ENCODE data around the gene SPINK5.
"Not testable (repeated sequence)": the region's sequence is repeated elsewhere in the genome, so short reads cannot be mapped to it uniquely, and the experiment has no call there.

SPINK5 gene

GRCh38 chr5:148063861-148064260, at the start of gene SPINK5:
Gene SPINK5, plus strand, starts transcription at chr5:148063980. Its CDS starts 65 bp downstream, at chr5:148064045.
- no peak for DNase-seq (ENCODE audit: low read depth in 2 of 2)

GRCh38 chr5:148014276-148014675, 49.5 kb upstream of the SPINK5 start:
- no peak for DNase-seq (ENCODE audit: low read depth in 2 of 2)

- DNase-seq (ENCODE audit: low read depth in 2 of 2) = no peak
Observed at GRCh38 chr5:148020257-148020988, 43.4 kb upstream of the SPINK5 start.

- no peak for DNase-seq (ENCODE audit: low read depth in 2 of 2)
Observed at GRCh38 chr5:148027505-148027904, 36.3 kb upstream of the SPINK5 start.

- no peak for DNase-seq (ENCODE audit: low read depth in 2 of 2)
Observed at GRCh38 chr5:148029131-148029530, 34.6 kb upstream of the SPINK5 start.

GRCh38 chr5:148033134-148033533, 30.6 kb upstream of the SPINK5 start:
- DNase-seq (ENCODE audit: low read depth in 2 of 2) = no peak

GRCh38 chr5:148035676-148036075, 28.1 kb upstream of the SPINK5 start:
- no peak for DNase-seq (ENCODE audit: low read depth in 2 of 2)

- no peak for DNase-seq (ENCODE audit: low read depth in 2 of 2)
Observed at GRCh38 chr5:148042881-148043280, 20.9 kb upstream of the SPINK5 start.

- no peak for DNase-seq (ENCODE audit: low read depth in 2 of 2)
Observed at GRCh38 chr5:148043705-148044104, 20.1 kb upstream of the SPINK5 start.

GRCh38 chr5:148055160-148055559, 8.6 kb upstream of the SPINK5 start:
- DNase-seq (ENCODE audit: low read depth in 2 of 2) = not testable (repeated sequence)

GRCh38 chr5:148060309-148060708, 3.5 kb upstream of the SPINK5 start:
- no peak for DNase-seq (ENCODE audit: low read depth in 2 of 2)

GRCh38 chr5:148060881-148061280, 2.9 kb upstream of the SPINK5 start:
- no peak for DNase-seq (ENCODE audit: low read depth in 2 of 2)

- no peak for DNase-seq (ENCODE audit: low read depth in 2 of 2)
Observed at GRCh38 chr5:148070621-148071020, 6.8 kb downstream of the SPINK5 start.

- no peak for DNase-seq (ENCODE audit: low read depth in 2 of 2)
Observed at GRCh38 chr5:148072207-148072606, 8.4 kb downstream of the SPINK5 start.

- no peak for DNase-seq (ENCODE audit: low read depth in 2 of 2)
Observed at GRCh38 chr5:148075529-148075928, 11.7 kb downstream of the SPINK5 start.

- no peak for DNase-seq (ENCODE audit: low read depth in 2 of 2)
Observed at GRCh38 chr5:148083203-148083602, 19.4 kb downstream of the SPINK5 start.

- DNase-seq (ENCODE audit: low read depth in 2 of 2) = no peak
Observed at GRCh38 chr5:148084269-148084668, 20.5 kb downstream of the SPINK5 start.

- DNase-seq (ENCODE audit: low read depth in 2 of 2) = no peak
Observed at GRCh38 chr5:148085310-148085709, 21.5 kb downstream of the SPINK5 start.

- DNase-seq (ENCODE audit: low read depth in 2 of 2) = no peak
Observed at GRCh38 chr5:148085977-148086705, 22.4 kb downstream of the SPINK5 start.

- DNase-seq (ENCODE audit: low read depth in 2 of 2) = no peak
Observed at GRCh38 chr5:148090146-148090772, 26.5 kb downstream of the SPINK5 start.

- no peak for DNase-seq (ENCODE audit: low read depth in 2 of 2)
Observed at GRCh38 chr5:148090773-148091250, 27.0 kb downstream of the SPINK5 start.
